Measurements from ENCODE around the gene TBXAS1. TPM values are rescaled to one million over a fixed set of nuclear protein-coding genes. Genes with fewer than 3 reads are reported as not detected.

The TBXAS1 gene
- total and polyA plus RNA-seq, 2 of the 8 experiments (the other 6 are each of a cell fraction or from before 2014, with no cell fraction given): 0.86 to 2.1 TPM

DNA sequence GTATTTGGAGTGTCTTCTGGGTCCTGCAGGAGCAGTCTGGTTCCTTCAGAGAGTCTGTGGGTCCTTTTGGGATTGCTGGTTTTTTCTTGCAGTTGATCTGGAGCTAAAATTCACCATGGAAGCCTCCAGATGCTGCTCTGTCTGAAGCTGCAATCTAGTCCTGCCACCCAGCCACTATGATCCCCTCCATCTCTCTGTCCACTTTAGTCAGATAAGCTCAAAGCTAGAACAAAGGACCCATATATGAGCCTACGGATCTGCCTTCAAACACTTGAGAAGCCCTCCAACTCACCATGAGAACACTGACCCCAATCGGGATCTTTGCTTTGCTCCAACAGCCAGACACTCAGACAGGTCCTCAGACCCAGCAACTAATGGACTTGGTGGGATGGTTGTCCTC, 618 bp upstream of the TBXAS1 start:
- WGBS, 2 experiments (ENCODE audit: extremely low coverage in 1 of 2, insufficient coverage in 1 of 2, insufficient read length in 1 of 2, insufficient replicate concordance in 2 of 2, low coverage in 1 of 2, low lambda C conversion rate in 2 of 2, missing lambda C conversion rate in 1 of 2): 88% methylated on average over 2 of the region's 2 CpGs; no CpG with 5 or more reads in 1 of the 2 experiments
- no peak overlapping the region for H3K14ac ChIP-seq (ENCODE audit: insufficient read length)
- H4K8ac ChIP-seq (ENCODE audit: extremely low read depth, insufficient read depth, low read length): no peak overlapping the region
- H3K27ac ChIP-seq (ENCODE audit: low read depth, low read length): no peak overlapping the region
- no peak overlapping the region for H4K91ac ChIP-seq (replicated peaks; ENCODE audit: insufficient read length, low read length)
- no peak overlapping the region for H3K4me2 ChIP-seq (ENCODE audit: insufficient read depth in 1 of 2, low read depth in 2 of 2, low read length in 2 of 2)
- no peaks in the 10 kb centered on the region for H4K20me1 ChIP-seq (replicated peaks in 1 of 2; ENCODE audit: control insufficient read depth in 1 of 2, insufficient read depth in 2 of 2, low read length in 2 of 2)
- no peak overlapping the region for H3K4me3 ChIP-seq (ENCODE audit: extremely low read depth in 1 of 4, insufficient read depth in 2 of 4, low read depth in 3 of 4, low read length in 4 of 4)
- H2BK12ac ChIP-seq (ENCODE audit: low read depth, low read length): no peak overlapping the region
- H4K5ac ChIP-seq (ENCODE audit: insufficient read length, low read depth, low read length): no peak overlapping the region
- no peak overlapping the region for H3K56ac ChIP-seq (replicated peaks; ENCODE audit: insufficient read length, low read depth, low read length)
- H3K23ac ChIP-seq (ENCODE audit: insufficient read length): no peak overlapping the region
- no peak overlapping the region for H2AFZ ChIP-seq (ENCODE audit: low read length)
- no peaks in the 10 kb centered on the region for H3K79me2 ChIP-seq (ENCODE audit: control insufficient read depth in 1 of 2, insufficient read depth in 2 of 2, low read length in 2 of 2)
- ChIA-PET CTCF (ENCODE audit: partially characterized antibody) (interaction anchor here (1.0 to 3.8 kb wide), 7 partner anchors 45 to 207 kb away, joined by 3 to 23 read pairs (median 4); no protein-coding TSS in a partner anchor), POLR2A (ENCODE audit: partially characterized antibody) (no interaction called here)
- no peaks in the 10 kb centered on the region for H3K23me2 ChIP-seq (ENCODE audit: low read depth, low read length)
- H2BK20ac ChIP-seq (ENCODE audit: low read length): no peak overlapping the region
- no peak for FAIRE-seq
- H2BK5ac ChIP-seq (ENCODE audit: low read depth, low read length): no peak overlapping the region
- H3K79me1 ChIP-seq (ENCODE audit: low read depth, low read length): no peaks in the 10 kb centered on the region
- H3K9me3 ChIP-seq (ENCODE audit: insufficient read depth in 2 of 2, low read depth in 1 of 2, low read length in 1 of 2): no peaks in the 10 kb centered on the region
- no peaks in the 10 kb centered on the region; a peak in 1 of 7 replicates for H3K4me1 ChIP-seq (replicated peaks in 1 of 4; ENCODE audit: control insufficient read depth in 3 of 4, insufficient read depth in 4 of 4, low read length in 3 of 4)
- no peak overlapping the region for H2BK15ac ChIP-seq (ENCODE audit: low read length)
- no peak overlapping the region for H3K18ac ChIP-seq (ENCODE audit: extremely low read depth, low read length)
- no peaks in the 10 kb centered on the region for H3K27me3 ChIP-seq (replicated peaks in 1 of 4; ENCODE audit: control insufficient read depth in 3 of 4, extremely low read depth in 1 of 4, insufficient read depth in 3 of 4, low read length in 3 of 4)
- H3K36me3 ChIP-seq (ENCODE audit: control insufficient read depth in 2 of 4, insufficient read depth in 4 of 4, low read length in 3 of 4): no peaks in the 10 kb centered on the region
- no peak overlapping the region for H2BK120ac ChIP-seq (replicated peaks; ENCODE audit: low read depth, low read length)
- H3K4ac ChIP-seq (replicated peaks; ENCODE audit: insufficient read length, low read depth, low read length): no peak overlapping the region
- no peak overlapping the region for H2AK5ac ChIP-seq (ENCODE audit: low read depth, low read length)
- no peak for DNase-seq (ENCODE audit: low read depth in 1 of 2, low spot score in 2 of 2)
- no peak overlapping the region for H3K9ac ChIP-seq (replicated peaks in 1 of 4; ENCODE audit: extremely low read depth in 1 of 4, low read depth in 3 of 4, low read length in 3 of 4)
- TF ChIP-seq GTF2F1 (IDR thresholded peaks at IDR 0.05; ENCODE audit: borderline replicate concordance, low read depth, low read length) (no peak), POLR2AphosphoS5 (IDR thresholded peaks at IDR 0.05; ENCODE audit: low read depth, low read length) (no peak), SP4 (IDR thresholded peaks at IDR 0.05; ENCODE audit: low read length) (no peak), CBX8 (IDR thresholded peaks at IDR 0.05; ENCODE audit: borderline replicate concordance, low read depth, low read length) (no peak), TBP (IDR thresholded peaks at IDR 0.05; ENCODE audit: low read depth, low read length) (no peak), EZH2 (IDR thresholded peaks at IDR 0.05; ENCODE audit: low read depth, low read length, severe bottlenecking) (no peak), EGR1 (IDR thresholded peaks at IDR 0.05; ENCODE audit: borderline replicate concordance, low read depth, low read length) (no peak), BACH1 (IDR thresholded peaks at IDR 0.05; ENCODE audit: low read length) (no peak), CEBPB (IDR thresholded peaks at IDR 0.05; ENCODE audit: low read depth, low read length) (no peak), RFX5 (IDR thresholded peaks at IDR 0.05; ENCODE audit: borderline replicate concordance, low read depth, low read length) (no peak), RBBP5 (IDR thresholded peaks at IDR 0.05; ENCODE audit: borderline replicate concordance, low read depth, low read length) (no peak), TCF12 (IDR thresholded peaks at IDR 0.05; ENCODE audit: low read depth, low read length) (no peak), CTBP2 (IDR thresholded peaks at IDR 0.05; ENCODE audit: borderline replicate concordance, insufficient read depth, insufficient read length, low read length) (no peak)
- TF ChIP-seq, protein P1, sequence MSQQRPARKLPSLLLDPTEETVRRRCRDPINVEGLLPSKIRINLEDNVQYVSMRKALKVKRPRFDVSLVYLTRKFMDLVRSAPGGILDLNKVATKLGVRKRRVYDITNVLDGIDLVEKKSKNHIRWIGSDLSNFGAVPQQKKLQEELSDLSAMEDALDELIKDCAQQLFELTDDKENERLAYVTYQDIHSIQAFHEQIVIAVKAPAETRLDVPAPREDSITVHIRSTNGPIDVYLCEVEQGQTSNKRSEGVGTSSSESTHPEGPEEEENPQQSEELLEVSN (IDR thresholded peaks at IDR 0.05): no peak
- TF ChIP-seq, protein P2, sequence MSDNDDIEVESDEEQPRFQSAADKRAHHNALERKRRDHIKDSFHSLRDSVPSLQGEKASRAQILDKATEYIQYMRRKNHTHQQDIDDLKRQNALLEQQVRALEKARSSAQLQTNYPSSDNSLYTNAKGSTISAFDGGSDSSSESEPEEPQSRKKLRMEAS (IDR thresholded peaks at IDR 0.05): no peak

Measured in H1 (cell line).